Upper lobe of left lung (tissue), 6 donors: ENCODE measurements around the gene IP6K3. TPM values are rescaled to one million over a fixed set of nuclear protein-coding genes. Genes with fewer than 3 reads are reported as not detected.

Source experiments
- ATAC-seq, 2 donors: fragments of 200-7000 bp; cut with Tn5 transposase; one replicate each; pipeline ENCODE4 v1.9.1; 2022; ENCODE audit warnings: mild to moderate bottlenecking in 2 of 2, moderate library complexity in 2 of 2; ENCODE audit not compliant: low FRiP score in 2 of 2
- DNase-seq, 2 donors: peaks; one replicate each; pipeline ENCODE4 v3.0.0-alpha.2; 2019 to 2020
- H3K27ac ChIP-seq, 4 donors: fragments of 200-600 bp; sonication (generic); one replicate each; pipeline ENCODE4 v1.5.1; 2016 to 2019
- H3K27me3 ChIP-seq, 4 donors: fragments of 200-600 bp; sonication (generic); one replicate each; pipeline ENCODE4 v1.5.1; 2017 to 2019
- H3K36me3 ChIP-seq, 4 donors: fragments of 200-600 bp; sonication (generic); one replicate each; pipeline ENCODE4 v1.5.1; 2016 to 2019
- H3K4me1 ChIP-seq, 4 donors: fragments of 200-600 bp; sonication (generic); one replicate each; pipeline ENCODE4 v1.5.1; 2018 to 2019
- H3K4me3 ChIP-seq, 4 donors: fragments of 200-600 bp; sonication (generic); one replicate each; pipeline ENCODE4 v1.5.1; 2017 to 2019; ENCODE audit warnings: mild to moderate bottlenecking in 2 of 4, moderate library complexity in 1 of 4
- H3K9me3 ChIP-seq, 4 donors: fragments of 200-600 bp; sonication (generic); one replicate each; pipeline ENCODE4 v1.5.1; 2018 to 2019
- CTCF ChIP-seq, 6 experiments: fragments of 450-650 bp in 4 of 6; fragments of 200-600 bp in 2 of 6; sonication (generic) in 2 of 6; IDR thresholded peaks; one replicate each; pipeline ENCODE4 v1.5.1; 2016 to 2019; ENCODE audit warnings: antibody characterized with exemption in 6 of 6
- EP300 ChIP-seq, 4 donors: sonication (generic); formaldehyde crosslinking; IDR thresholded peaks; one replicate each; pipeline ENCODE4 v1.5.1; 2017; ENCODE audit warnings: antibody characterized with exemption in 4 of 4, control low read depth in 2 of 4
- POLR2A ChIP-seq, 4 donors: fragments of 450-650 bp; IDR thresholded peaks; one replicate each; pipeline ENCODE4 v1.5.1; 2016 to 2017; ENCODE audit warnings: antibody characterized with exemption in 4 of 4, mild to moderate bottlenecking in 2 of 4
- POLR2AphosphoS5 ChIP-seq, 2 donors: sonication (generic); formaldehyde crosslinking; IDR thresholded peaks; one replicate each; pipeline ENCODE4 v1.5.1; 2017; ENCODE audit warnings: antibody characterized with exemption in 2 of 2
- WGBS, 2 donors: methylation state at CpG; one replicate each; pipeline ENCODE4 v1.1.5; 2017 to 2018; 5-methylcytosine and 5-hydroxymethylcytosine counted together
- total RNA-seq, 6 donors: library from RNA; depleted of rRNA in 4 of 6; stranded (reverse); fragments of >200 nt in 4 of 6; gene quantifications; one replicate each; pipeline versions ENCODE4 v1.1.0 to v1.2.1, GENCODE V29; 2016 to 2021
- donor health status: DM: no; HTN: no; CAD: no; lungs with moderate emphysema.
- donor health status: DM: no; HTN: yes; CAD: no; lungs with severe emphysema.

The IP6K3 gene
- total RNA-seq, 6 donors from 2014 or later, result 1.9 to 11.5 (median 4.9) TPM

GRCh38 chr6:33790910-33791309, 44.2 kb upstream of the IP6K3 start:
- Histone ChIP-seq H3K27me3 (no peaks in the 10 kb centered on the region), H3K36me3 (peaks cover 0 to 8% (median 0%) of the 10 kb centered on the region in 4 donors), H3K4me3 (no peak overlapping the region), H3K27ac (no peak overlapping the region), H3K4me1 (peaks cover 20 to 29% (median 23%) of the 10 kb centered on the region in 4 donors), H3K9me3 (no peaks in the 10 kb centered on the region)
- DNase-seq, result no peak
- WGBS, 2 donors, result 87 to 93% methylated on average over 3 to 5 of the region's 5 CpGs
- no peak for ATAC-seq
- TF ChIP-seq POLR2AphosphoS5 (IDR thresholded peaks at IDR 0.05) (no peak), POLR2A (IDR thresholded peaks at IDR 0.05) (no peak), EP300 (IDR thresholded peaks at IDR 0.05) (no peak), CTCF (IDR thresholded peaks at IDR 0.05) (no peak)

GRCh38 chr6:33790379-33790778, 43.7 kb upstream of the IP6K3 start:
- peaks cover 25 to 34% (median 29%) of the 10 kb centered on the region in 4 donors for H3K4me1 ChIP-seq
- TF ChIP-seq POLR2AphosphoS5 (IDR thresholded peaks at IDR 0.05), result no peak
- no peak for TF ChIP-seq POLR2A (IDR thresholded peaks at IDR 0.05)
- TF ChIP-seq EP300 (IDR thresholded peaks at IDR 0.05), result no peak
- TF ChIP-seq CTCF (IDR thresholded peaks at IDR 0.05), result no peak
- ATAC-seq, result no peak
- no peak overlapping the region for H3K4me3 ChIP-seq
- H3K27me3 ChIP-seq, result no peaks in the 10 kb centered on the region
- H3K9me3 ChIP-seq, result no peaks in the 10 kb centered on the region
- H3K27ac ChIP-seq, result no peak overlapping the region
- no peak for DNase-seq
- peaks cover 0 to 10% (median under 1%) of the 10 kb centered on the region in 4 donors for H3K36me3 ChIP-seq
- WGBS, 2 donors, result 82 to 87% methylated on average over 2 of the region's 2 CpGs

GRCh38 chr6:33789550-33789895, 42.8 kb upstream of the IP6K3 start:
- ATAC-seq (no peak), DNase-seq (no peak)
- Histone ChIP-seq H3K9me3 (no peaks in the 10 kb centered on the region), H3K27me3 (no peaks in the 10 kb centered on the region), H3K27ac (peak overlapping the region in 3 of 4 donors; percentile 96 to 98 (median 97)), H3K4me1 (peaks cover 33 to 43% (median 37%) of the 10 kb centered on the region in 4 donors), H3K36me3 (peaks cover 0 to 19% (median 6%) of the 10 kb centered on the region in 4 donors), H3K4me3 (peak overlapping the region in 3 of 4 donors; percentile 83 to 98 (median 97))
- WGBS, 2 donors, result 86 to 93% methylated on average over 7 to 11 of the region's 11 CpGs
- no peak for TF ChIP-seq CTCF (IDR thresholded peaks at IDR 0.05)
- no peak for TF ChIP-seq EP300 (IDR thresholded peaks at IDR 0.05)
- TF ChIP-seq POLR2A (IDR thresholded peaks at IDR 0.05), result no peak
- no peak for TF ChIP-seq POLR2AphosphoS5 (IDR thresholded peaks at IDR 0.05)

- ATAC-seq, result peak; percentile 96 to 98
- TF ChIP-seq CTCF (IDR thresholded peaks at IDR 0.05), result peak in 4 of 6 experiments; percentile 9 to 43 (median 30)
- peak; percentile 55 to 97 (median 91) for TF ChIP-seq POLR2A (IDR thresholded peaks at IDR 0.05)
- peak; percentile 100 for TF ChIP-seq POLR2AphosphoS5 (IDR thresholded peaks at IDR 0.05)
- TF ChIP-seq EP300 (IDR thresholded peaks at IDR 0.05), result peak in 1 of 4 donors; percentile 95
- 8 to 24% methylated on average over 13 to 36 of the region's 86 CpGs for WGBS, 2 donors
These were observed 42.2 kb upstream of the IP6K3 start, which contains the start of gene LEMD2 for GRCh38 chr6:33788694-33789549. LEMD2 (minus strand) TSS chr6:33789130; CDS start chr6:33789116, 14 bp downstream.

More at GRCh38 chr6:33788694-33789549, 42.2 kb upstream of the IP6K3 start, which contains the start of gene LEMD2:
- peak; percentile 92 to 100 for DNase-seq
- H3K4me1 ChIP-seq, result peaks cover 33 to 45% (median 37%) of the 10 kb centered on the region in 4 donors
- H3K4me3 ChIP-seq, result peak within 1 kb of the TSS; percentile 83 to 98 (median 94)
- H3K27ac ChIP-seq, result peak within 1 kb of the TSS; percentile 96 to 98 (median 98)
- H3K36me3 ChIP-seq, result peaks cover 2 to 25% (median 12%) of the 10 kb centered on the region in 4 donors
- H3K27me3 ChIP-seq, result no peaks in the 10 kb centered on the region
- H3K9me3 ChIP-seq, result no peaks in the 10 kb centered on the region
